Measurements from ENCODE around the gene HIVEP2.

The HIVEP2 gene

DNA sequence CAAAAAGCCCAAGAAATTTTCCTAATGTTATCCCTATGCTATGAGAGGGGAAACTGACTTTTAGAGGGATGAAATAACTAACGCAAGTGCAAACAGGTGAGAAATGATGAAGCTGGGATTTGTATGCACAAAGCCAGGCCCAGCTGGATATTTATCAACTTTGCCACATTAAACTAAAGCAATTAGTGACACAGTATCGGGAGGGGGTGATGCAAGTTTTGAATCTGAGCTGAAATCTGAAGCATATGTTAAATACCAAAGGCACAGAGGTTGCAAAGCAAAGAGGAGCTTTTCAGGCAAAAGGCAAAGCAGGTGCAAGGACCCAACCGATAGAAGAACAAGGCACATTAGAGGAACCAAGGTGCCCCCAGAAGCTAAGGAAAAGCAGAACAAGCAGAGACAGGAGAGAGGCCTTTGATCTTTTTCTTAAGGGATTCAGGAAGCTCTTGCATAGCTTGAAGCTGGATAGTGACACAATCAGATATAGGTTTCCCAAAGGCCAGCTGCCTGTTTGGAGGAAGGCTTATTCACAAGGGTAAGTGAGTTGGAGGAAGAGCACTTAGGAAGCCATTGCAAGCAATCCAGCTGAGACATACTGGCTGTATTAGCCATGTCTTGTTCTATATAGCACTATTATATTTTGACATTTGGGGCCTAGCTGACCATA lies 207.5 kb downstream of the HIVEP2 start:
- DNase-seq (ENCODE audit: low spot score), result no peak

DNA sequence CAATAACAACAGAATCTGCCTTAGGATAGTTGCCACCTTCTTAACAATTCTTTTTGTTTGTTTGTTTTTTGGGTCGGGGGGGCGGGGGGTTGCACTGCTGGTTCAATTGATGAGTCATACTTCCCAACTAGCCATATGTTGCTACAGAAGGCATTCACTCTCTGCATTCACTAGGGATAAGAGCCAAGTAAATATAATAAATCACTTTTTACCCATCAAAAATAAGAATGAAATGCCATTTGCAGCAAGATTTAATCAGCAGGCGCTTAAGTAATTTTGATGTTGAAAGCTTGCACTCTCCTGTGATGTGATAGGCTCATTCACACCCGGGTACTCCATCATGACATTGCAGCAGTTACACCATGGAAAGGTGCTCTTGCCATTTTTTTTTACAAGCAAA lies 209.8 kb downstream of the HIVEP2 start:
- no peak for DNase-seq (ENCODE audit: low spot score)

GRCh38 chr6:142732790-142733189 lies 212.2 kb downstream of the HIVEP2 start:
- no peak for DNase-seq (ENCODE audit: low spot score)

GRCh38 chr6:142731611-142732010 lies 213.4 kb downstream of the HIVEP2 start:
- no peak for DNase-seq (ENCODE audit: low spot score)

- DNase-seq (ENCODE audit: low spot score), result no peak
Measured at GRCh38 chr6:142729618-142730017, 215.4 kb downstream of the HIVEP2 start.

- no peak for DNase-seq (ENCODE audit: low spot score)
Measured at GRCh38 chr6:142728910-142729481, 216.0 kb downstream of the HIVEP2 start.

DNA sequence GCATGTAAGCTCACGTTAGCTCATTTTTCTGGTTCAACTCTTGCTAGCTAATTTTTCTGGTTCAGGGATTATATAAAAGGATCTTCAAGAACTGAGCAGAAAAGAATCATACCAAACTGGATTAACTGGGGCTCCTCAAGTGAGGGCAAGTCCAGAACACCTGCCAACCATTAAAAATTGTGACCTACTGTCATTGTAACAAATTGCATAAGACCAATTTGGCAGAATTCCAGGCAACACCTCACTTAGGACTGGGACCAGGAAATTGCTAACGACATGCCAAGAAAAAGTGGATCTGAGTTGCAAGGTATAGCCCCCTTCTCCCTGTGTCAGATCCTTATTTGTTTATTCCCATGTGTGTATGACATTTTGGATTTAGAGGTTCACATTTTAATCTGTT lies 216.6 kb downstream of the HIVEP2 start:
- no peak for DNase-seq (ENCODE audit: low spot score)

DNA sequence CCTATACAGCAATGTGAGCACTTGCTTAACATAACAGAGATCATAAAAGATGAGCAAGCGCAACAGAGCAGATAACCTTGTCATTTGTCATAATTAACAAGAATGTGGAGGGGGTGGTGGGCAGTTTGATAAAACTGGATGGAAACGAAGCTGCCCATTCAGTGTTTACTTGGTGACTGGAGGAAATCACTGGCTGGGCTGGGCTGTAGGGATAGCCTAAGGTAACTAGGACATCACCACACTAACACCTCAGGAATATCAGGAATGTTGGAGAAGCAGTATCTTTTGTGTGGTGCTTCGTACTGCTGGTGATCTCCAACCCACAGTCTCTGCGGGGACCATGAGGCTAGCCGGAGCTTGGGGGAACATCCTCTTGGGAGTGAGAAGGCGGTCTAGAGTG lies 218.4 kb downstream of the HIVEP2 start:
- DNase-seq (ENCODE audit: low spot score), result no peak

DNA sequence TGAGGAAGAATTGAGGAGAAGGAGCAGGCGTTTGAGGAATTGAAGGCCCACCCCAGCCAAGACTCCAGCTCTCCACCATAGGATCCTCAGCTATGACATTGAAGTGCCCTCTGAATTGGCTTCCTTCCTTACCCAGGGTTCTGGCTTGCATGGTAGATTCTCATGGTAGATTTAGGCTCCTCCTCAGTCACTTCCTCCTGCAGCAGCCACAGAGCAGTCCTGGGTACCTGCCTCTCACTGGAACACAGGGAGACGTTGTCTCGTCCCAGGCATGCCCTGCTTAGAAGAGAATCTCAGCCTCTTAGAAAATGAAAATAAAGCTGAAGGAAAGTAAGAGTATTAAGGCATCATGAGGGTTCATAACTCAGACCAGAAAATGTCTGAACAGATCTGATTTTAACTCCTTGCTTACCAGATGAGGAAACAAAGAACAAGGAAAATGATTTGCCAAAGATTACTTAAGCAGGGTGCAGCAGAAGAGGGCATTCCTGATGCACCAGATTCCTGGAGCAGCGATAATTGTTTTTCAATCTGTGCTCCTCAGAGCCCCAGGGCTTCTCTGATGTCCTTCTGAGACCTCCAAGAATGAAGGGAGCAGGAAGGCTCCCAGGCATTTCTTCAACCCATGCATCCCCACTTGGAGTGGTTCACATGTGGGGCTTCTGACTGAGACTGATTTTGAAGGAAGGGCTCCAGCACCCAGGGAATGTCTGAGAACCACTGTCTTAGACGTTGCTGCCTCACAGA lies 219.8 kb downstream of the HIVEP2 start:
- no peak for DNase-seq (ENCODE audit: low spot score)

GRCh38 chr6:142722841-142723240 lies 222.1 kb downstream of the HIVEP2 start:
- DNase-seq (ENCODE audit: low spot score), result no peak

GRCh38 chr6:142722012-142722411 lies 223.0 kb downstream of the HIVEP2 start:
- no peak for DNase-seq (ENCODE audit: low spot score)

DNA sequence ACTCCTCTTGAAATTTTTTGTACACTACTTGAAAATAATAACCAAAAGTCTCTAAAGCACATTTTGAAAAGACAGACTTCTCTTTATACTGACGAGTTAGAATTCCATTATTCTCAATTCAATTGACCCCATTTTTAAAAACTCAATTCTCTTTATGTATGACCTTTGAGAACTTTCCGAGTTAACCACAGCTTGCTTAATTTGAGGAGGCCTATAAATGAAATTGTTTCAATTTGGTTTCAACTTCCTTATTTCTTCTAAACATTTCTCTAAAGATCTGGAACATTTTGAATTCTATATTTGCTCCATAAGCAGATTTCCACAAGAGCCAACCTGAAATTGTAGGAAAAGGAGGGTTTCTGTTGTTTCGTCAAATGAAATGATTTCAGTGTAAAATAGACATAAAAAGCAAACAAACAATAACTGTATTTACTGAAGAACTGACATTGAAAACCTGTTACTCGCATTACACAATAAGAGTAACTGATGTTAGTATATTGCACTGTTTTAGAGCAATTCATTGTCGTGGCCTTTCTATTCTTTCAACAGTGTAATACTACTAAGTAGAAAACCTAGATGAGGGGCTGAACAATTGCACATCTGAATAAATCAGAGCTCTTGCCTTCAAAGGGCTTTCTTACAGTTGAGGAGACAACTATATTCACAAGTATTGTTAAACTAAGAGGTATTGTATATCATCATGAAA lies 223.6 kb downstream of the HIVEP2 start:
- DNase-seq (ENCODE audit: low spot score), result no peak

GRCh38 chr6:142718667-142719191 lies 226.2 kb downstream of the HIVEP2 start:
- no peak for DNase-seq (ENCODE audit: low spot score)

DNA sequence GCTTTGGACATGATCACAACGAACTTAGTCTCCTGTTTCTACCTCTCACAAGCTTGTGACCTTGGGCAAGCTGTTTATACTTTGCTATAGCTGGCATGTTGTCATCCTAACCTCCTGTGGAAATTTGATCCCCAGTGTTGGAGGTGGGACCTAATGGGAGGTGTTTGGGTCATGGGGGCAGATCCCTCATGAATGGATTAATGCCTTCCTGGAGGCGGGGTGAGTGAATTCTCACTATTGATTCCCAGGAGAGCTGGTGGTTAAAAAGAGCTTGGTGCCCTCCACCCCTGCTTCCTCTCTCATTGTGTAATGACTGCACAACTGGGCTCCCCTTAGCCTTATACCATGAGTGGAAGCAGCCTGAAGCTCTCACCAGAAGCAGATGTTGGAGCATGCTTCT lies 228.9 kb downstream of the HIVEP2 start:
- no peak for DNase-seq (ENCODE audit: low spot score)

DNA sequence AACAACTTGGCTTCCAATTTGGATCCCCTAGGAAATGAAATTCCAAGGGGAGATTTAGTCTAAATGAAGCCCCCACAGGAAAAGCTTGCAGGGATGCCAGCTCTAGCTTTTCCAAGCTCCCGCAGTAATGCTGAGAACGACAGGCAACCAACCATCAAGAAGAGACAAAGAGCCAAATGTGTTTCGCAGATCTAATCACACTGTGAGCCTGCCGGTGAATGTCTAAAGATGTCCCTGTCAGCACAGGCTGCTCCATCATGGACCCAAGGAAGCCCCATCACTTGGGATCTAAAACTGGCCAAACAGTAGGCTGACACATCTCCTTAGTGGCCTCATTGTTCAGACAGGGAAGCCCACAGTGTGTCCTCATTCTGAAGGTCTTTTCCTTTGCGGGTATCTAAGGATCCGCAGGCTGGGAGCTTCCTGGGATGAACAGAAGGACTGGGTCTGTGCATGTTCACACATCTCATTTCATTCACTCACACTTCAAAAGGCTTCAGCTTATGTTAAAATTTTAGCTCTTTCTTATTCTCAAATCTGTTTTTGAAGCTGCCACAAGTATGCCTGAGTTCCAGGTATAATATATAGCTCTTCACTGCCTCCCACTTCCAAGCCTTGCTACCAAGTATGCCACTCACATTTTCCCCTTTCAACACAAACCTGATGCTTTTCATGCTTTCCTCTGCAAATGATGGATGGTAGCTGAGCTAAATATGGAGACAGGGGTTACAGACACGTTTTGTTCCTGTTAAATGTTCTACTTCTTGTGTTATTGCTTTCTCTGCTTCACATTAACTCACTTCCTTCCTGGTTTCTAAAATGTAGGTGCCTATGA lies 229.8 kb downstream of the HIVEP2 start:
- DNase-seq (ENCODE audit: low spot score), result peak; percentile 33

DNA sequence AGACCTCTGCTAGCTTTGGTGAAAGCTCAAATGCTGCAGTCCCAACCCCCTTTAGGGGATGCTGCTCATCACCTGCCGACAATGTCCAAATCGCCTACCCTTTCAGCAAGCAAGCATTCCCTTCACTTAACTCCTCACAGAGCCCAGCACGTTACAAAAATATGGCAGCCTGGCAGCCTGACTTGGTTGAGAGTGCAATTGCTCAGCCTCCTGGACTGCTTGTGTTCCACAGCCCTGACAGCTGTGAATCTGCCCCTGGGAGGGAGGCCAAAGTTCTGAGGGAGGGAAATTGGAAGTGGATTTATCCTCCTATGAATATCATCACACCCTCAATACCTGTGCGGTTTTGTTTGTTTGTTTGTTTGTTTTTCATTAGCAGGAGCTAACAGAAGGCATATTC lies 231.0 kb downstream of the HIVEP2 start:
- no peak for DNase-seq (ENCODE audit: low spot score)

DNA sequence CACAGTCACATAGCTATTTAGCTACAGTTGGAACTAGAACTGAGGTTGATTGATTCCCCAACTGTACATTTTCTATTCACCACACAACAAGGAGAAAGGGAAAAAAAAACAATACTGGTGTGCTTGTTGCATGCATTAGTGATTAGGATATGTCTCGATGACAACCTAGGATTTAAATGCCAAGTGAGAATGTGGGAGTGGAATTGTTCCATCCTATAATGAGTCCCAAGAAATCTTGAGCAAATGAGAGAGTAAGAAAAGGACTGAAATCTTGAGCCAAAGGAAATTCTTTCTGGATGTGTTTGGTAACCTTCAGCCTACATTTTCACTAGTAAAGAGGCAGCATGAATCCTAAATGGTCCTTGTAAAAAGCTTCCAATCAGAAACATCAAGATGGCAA lies 232.7 kb downstream of the HIVEP2 start:
- no peak for DNase-seq (ENCODE audit: low spot score)

DNA sequence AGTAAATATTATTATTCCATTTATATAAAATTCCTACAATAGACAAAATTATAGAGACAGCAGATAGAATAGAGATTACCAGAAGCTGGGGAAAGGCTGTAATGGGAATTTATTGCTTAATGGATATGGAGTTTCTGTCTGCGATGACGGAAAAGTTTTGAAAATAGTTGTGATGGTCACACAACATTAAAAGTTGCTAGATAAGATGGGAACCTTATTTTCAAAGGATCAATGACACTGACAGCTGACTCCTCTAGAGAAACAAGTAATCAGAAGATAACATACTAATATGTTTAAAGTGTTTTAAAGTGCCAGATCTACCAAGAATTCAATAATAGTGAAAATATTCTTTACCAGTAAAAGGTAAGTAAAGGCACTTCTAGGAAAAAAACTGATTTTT lies 236.3 kb downstream of the HIVEP2 start:
- DNase-seq (ENCODE audit: low spot score), result no peak

GRCh38 chr6:142707255-142707654 lies 237.7 kb downstream of the HIVEP2 start:
- no peak for DNase-seq (ENCODE audit: low spot score)

- no peak for DNase-seq (ENCODE audit: low spot score)
Measured at GRCh38 chr6:142706210-142706609, 238.8 kb downstream of the HIVEP2 start.

GRCh38 chr6:142705054-142705453 lies 239.9 kb downstream of the HIVEP2 start:
- DNase-seq (ENCODE audit: low spot score), result no peak
